Fibroblast of lung (primary cell): ENCODE data around the gene BCAS1. TPM values are rescaled to one million over a fixed set of nuclear protein-coding genes. Genes with fewer than 3 reads are reported as not detected.

Source experiments
- DNase-seq, 2 donors: peaks; one replicate each; pipeline versions ENCODE4 v3.0.0 to v3.0.0-alpha.2; 2010; ENCODE audit warnings: low read depth in 2 of 2
- H2AFZ ChIP-seq: 2 replicates; pipeline ENCODE4 v1.5.1; 2012; ENCODE audit warnings: low read length, control low read depth, inconsistent platforms
- H3K27ac ChIP-seq: 2 replicates; pipeline ENCODE4 v1.5.1; 2011; ENCODE audit warnings: low read length, control low read depth; ENCODE audit not compliant: insufficient read depth
- H3K27me3 ChIP-seq: 2 replicates; pipeline ENCODE4 v1.5.1; 2011; ENCODE audit warnings: mild to moderate bottlenecking, low read length; ENCODE audit not compliant: control insufficient read depth, insufficient read depth
- H3K36me3 ChIP-seq: 2 replicates; pipeline ENCODE4 v1.5.1; 2011; ENCODE audit warnings: low read length; ENCODE audit not compliant: control insufficient read depth, insufficient read depth
- H3K4me1 ChIP-seq: 2 replicates; pipeline ENCODE4 v1.5.1; 2011; ENCODE audit warnings: low read length; ENCODE audit not compliant: control insufficient read depth, insufficient read depth; ENCODE audit errors: extremely low read depth
- H3K4me2 ChIP-seq: 2 replicates; pipeline ENCODE4 v1.5.1; 2011; ENCODE audit warnings: low read length, control low read depth; ENCODE audit not compliant: insufficient read depth; ENCODE audit errors: extremely low read depth
- H3K4me3 ChIP-seq, 4 experiments: fragments of 200-600 bp in 1 of 4; sonication (generic) in 1 of 4; replicated peaks in 1 of 4; 2 replicates each; pipeline ENCODE4 v1.5.1; 2011 to 2016; ENCODE audit warnings: low read length in 4 of 4, low read depth in 3 of 4, mild to moderate bottlenecking in 3 of 4, control low read depth in 2 of 4, inconsistent platforms in 1 of 4, mixed read lengths in 1 of 4; ENCODE audit not compliant: insufficient read depth in 1 of 4; ENCODE audit errors: control extremely low read depth in 1 of 4
- H3K79me2 ChIP-seq: 2 replicates; pipeline ENCODE4 v1.5.1; 2012; ENCODE audit warnings: mild to moderate bottlenecking, low read length, inconsistent platforms; ENCODE audit not compliant: control insufficient read depth, insufficient read depth
- H3K9ac ChIP-seq: 2 replicates; pipeline ENCODE4 v1.5.1; 2011; ENCODE audit warnings: mild to moderate bottlenecking, low read length, control low read depth; ENCODE audit not compliant: insufficient read depth
- H3K9me3 ChIP-seq: 2 replicates; pipeline ENCODE4 v1.5.1; 2012; ENCODE audit warnings: low read depth, low read length; ENCODE audit not compliant: control insufficient read depth, insufficient read depth
- H4K20me1 ChIP-seq: 2 replicates; pipeline ENCODE4 v1.5.1; 2011; ENCODE audit warnings: low read length; ENCODE audit not compliant: control insufficient read depth, insufficient read depth; ENCODE audit errors: extremely low read depth
- EZH2 ChIP-seq: IDR thresholded peaks from 2 replicates; pipeline ENCODE4 v1.5.1; 2012; ENCODE audit warnings: low read length, control low read depth, mild to moderate bottlenecking; ENCODE audit errors: missing control alignments
- polyA plus RNA-seq, 2 donors: library from polyadenylated mRNA; depleted of rRNA in 1 of 2; stranded (reverse) in 1 of 2; unstranded in 1 of 2; fragments of >200 nt; gene quantifications; 2 replicates each; pipeline ENCODE4 v1.2.1, GENCODE V29; 2011 to 2012; ENCODE audit warnings: missing spikeins in 1 of 2
- total RNA-seq: library from RNA; depleted of rRNA; stranded (reverse); fragments of >200 nt; gene quantifications from 2 replicates; pipeline ENCODE4 v1.2.1, GENCODE V29; 2014
- TF ChIP-seq, protein P1 (sequence below), 2 donors: IDR thresholded peaks in 1 of 2; conservative IDR thresholded peaks in 1 of 2; 1 replicate in 1 of 2; 2 replicates in 1 of 2; pipeline ENCODE4 v1.5.1; 2011 to 2012; ENCODE audit warnings: low read length in 2 of 2, control low read depth in 1 of 2, inconsistent platforms in 1 of 2, low read depth in 1 of 2, mild to moderate bottlenecking in 1 of 2

The BCAS1 gene
- total and polyA plus RNA-seq, 2 donors (not counting 1 experiment from before 2014, with no cell fraction given) = 0.17 TPM; not detected in 1

DNA sequence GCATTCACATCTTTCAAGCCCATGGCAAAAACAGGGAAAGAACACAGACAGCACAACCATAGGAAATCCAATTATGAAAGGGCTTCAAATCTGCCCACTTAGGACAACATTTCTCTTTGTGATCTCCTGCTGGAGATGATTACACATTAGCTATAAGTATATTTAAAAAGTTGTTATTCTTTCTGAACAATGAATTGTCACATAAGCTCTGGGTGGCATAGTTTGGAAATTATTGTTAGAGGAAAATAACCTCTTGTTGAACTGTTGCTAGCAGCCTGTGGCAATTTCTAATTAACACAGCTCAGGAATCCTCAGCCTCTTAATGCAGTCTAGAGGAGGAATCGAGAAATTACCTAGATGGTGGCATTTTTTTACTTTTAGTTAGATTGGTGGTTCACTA lies 54.9 kb downstream of the BCAS1 start:
- Histone ChIP-seq H3K27ac (no peak overlapping the region), H3K9me3 (no peaks in the 10 kb centered on the region), H3K9ac (no peak overlapping the region), H3K4me1 (no peaks in the 10 kb centered on the region), H3K4me3 (no peak overlapping the region), H3K79me2 (no peaks in the 10 kb centered on the region), H3K27me3 (no peaks in the 10 kb centered on the region), H4K20me1 (no peaks in the 10 kb centered on the region), H3K36me3 (no peaks in the 10 kb centered on the region), H2AFZ (no peak overlapping the region), H3K4me2 (no peak overlapping the region)
- TF ChIP-seq, protein P1, sequence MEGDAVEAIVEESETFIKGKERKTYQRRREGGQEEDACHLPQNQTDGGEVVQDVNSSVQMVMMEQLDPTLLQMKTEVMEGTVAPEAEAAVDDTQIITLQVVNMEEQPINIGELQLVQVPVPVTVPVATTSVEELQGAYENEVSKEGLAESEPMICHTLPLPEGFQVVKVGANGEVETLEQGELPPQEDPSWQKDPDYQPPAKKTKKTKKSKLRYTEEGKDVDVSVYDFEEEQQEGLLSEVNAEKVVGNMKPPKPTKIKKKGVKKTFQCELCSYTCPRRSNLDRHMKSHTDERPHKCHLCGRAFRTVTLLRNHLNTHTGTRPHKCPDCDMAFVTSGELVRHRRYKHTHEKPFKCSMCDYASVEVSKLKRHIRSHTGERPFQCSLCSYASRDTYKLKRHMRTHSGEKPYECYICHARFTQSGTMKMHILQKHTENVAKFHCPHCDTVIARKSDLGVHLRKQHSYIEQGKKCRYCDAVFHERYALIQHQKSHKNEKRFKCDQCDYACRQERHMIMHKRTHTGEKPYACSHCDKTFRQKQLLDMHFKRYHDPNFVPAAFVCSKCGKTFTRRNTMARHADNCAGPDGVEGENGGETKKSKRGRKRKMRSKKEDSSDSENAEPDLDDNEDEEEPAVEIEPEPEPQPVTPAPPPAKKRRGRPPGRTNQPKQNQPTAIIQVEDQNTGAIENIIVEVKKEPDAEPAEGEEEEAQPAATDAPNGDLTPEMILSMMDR (conservative IDR thresholded peaks at IDR 0.05 in 1 of 2, IDR thresholded peaks at IDR 0.05 in 1 of 2; ENCODE audit: low read depth in 1 of 2, low read length in 2 of 2) = no peak
- no peak for TF ChIP-seq EZH2
- no peak for DNase-seq

GRCh38 chr20:54014293-54014926 lies 56.0 kb downstream of the BCAS1 start:
- no peak overlapping the region for H2AFZ ChIP-seq
- TF ChIP-seq, protein P1 (conservative IDR thresholded peaks at IDR 0.05 in 1 of 2, IDR thresholded peaks at IDR 0.05 in 1 of 2; ENCODE audit: low read depth in 1 of 2, low read length in 2 of 2) = no peak
- TF ChIP-seq EZH2 = no peak
- no peak overlapping the region for H3K4me3 ChIP-seq
- H4K20me1 ChIP-seq = no peaks in the 10 kb centered on the region
- no peaks in the 10 kb centered on the region for H3K79me2 ChIP-seq
- no peaks in the 10 kb centered on the region for H3K9me3 ChIP-seq
- no peak overlapping the region for H3K9ac ChIP-seq
- no peak overlapping the region for H3K27ac ChIP-seq
- no peaks in the 10 kb centered on the region for H3K27me3 ChIP-seq
- no peak for DNase-seq
- H3K4me1 ChIP-seq = no peaks in the 10 kb centered on the region
- H3K4me2 ChIP-seq = no peak overlapping the region
- no peaks in the 10 kb centered on the region for H3K36me3 ChIP-seq

GRCh38 chr20:54013471-54013870 lies 56.9 kb downstream of the BCAS1 start:
- no peak overlapping the region for H3K9ac ChIP-seq
- H3K4me2 ChIP-seq = no peak overlapping the region
- no peaks in the 10 kb centered on the region for H3K79me2 ChIP-seq
- H3K27me3 ChIP-seq = no peaks in the 10 kb centered on the region
- no peaks in the 10 kb centered on the region for H4K20me1 ChIP-seq
- H3K4me1 ChIP-seq = no peaks in the 10 kb centered on the region
- TF ChIP-seq EZH2 = no peak
- TF ChIP-seq, protein P1 (conservative IDR thresholded peaks at IDR 0.05 in 1 of 2, IDR thresholded peaks at IDR 0.05 in 1 of 2; ENCODE audit: low read depth in 1 of 2, low read length in 2 of 2) = no peak
- H3K36me3 ChIP-seq = no peaks in the 10 kb centered on the region
- no peaks in the 10 kb centered on the region for H3K9me3 ChIP-seq
- H2AFZ ChIP-seq = no peak overlapping the region
- no peak overlapping the region for H3K27ac ChIP-seq
- DNase-seq = no peak
- no peak overlapping the region for H3K4me3 ChIP-seq
